ENCODE results near the gene FAXC. TPM values are rescaled to one million over a fixed set of nuclear protein-coding genes. Genes with fewer than 3 reads are reported as not detected.

The FAXC gene
- total and polyA plus RNA-seq, 2 of the 13 experiments (the other 11 are each of a cell fraction or from before 2014, with no cell fraction given) = 0.11 to 0.63 TPM

- no peak for TF ChIP-seq ZNF276 (CRISPR knock-in tag; IDR thresholded peaks at IDR 0.05; ENCODE audit: low read depth)
- TF ChIP-seq ZNF275 (CRISPR knock-in tag; IDR thresholded peaks at IDR 0.05; ENCODE audit: borderline replicate concordance) = no peak
- TF ChIP-seq KDM3A (CRISPR knock-in tag; IDR thresholded peaks at IDR 0.05; ENCODE audit: low read depth) = no peak
- TF ChIP-seq DNMT3B (CRISPR knock-in tag; conservative IDR thresholded peaks at IDR 0.05) = no peak
- TF ChIP-seq RORA (CRISPR knock-in tag; IDR thresholded peaks at IDR 0.05) = no peak
- no peak for TF ChIP-seq BCL3 (CRISPR knock-in tag; IDR thresholded peaks at IDR 0.05)
These were observed 5.5 kb upstream of the FAXC start (continued) for GRCh38 chr6:99354983-99355382.

- Histone ChIP-seq H3K9ac (ENCODE audit: insufficient read depth, low read depth, low read length) (no peak overlapping the region), H3K4me3 (replicated peaks in 1 of 3; ENCODE audit: insufficient read depth in 1 of 3, low read depth in 2 of 3, low read length in 3 of 3) (no peak overlapping the region), H3K27ac (ENCODE audit: extremely low read length, insufficient read depth, low read length) (no peak overlapping the region), H3K27me3 (ENCODE audit: control insufficient read depth in 1 of 2, insufficient read depth in 2 of 2, low read length in 2 of 2) (peaks cover 0 to 31% of the 10 kb centered on the region in 2 experiments; a peak in 4 of 5 replicates), H3K4me1 (ENCODE audit: insufficient read depth, low read length) (peaks cover 14% of the 10 kb centered on the region), H3K4me2 (ENCODE audit: low read depth, low read length) (no peak overlapping the region), H2AFZ (ENCODE audit: low read length) (no peak overlapping the region), H4K20me1 (ENCODE audit: insufficient read depth, low read length) (no peaks in the 10 kb centered on the region), H3K36me3 (replicated peaks in 1 of 2; ENCODE audit: control insufficient read depth in 1 of 2, insufficient read depth in 2 of 2, low read length in 2 of 2) (no peaks in the 10 kb centered on the region), H3K9me3 (ENCODE audit: low read length) (no peaks in the 10 kb centered on the region), H3K79me2 (ENCODE audit: insufficient read depth, low read length) (no peaks in the 10 kb centered on the region)
- TF ChIP-seq ZSCAN25 (CRISPR knock-in tag; IDR thresholded peaks at IDR 0.05) = 0 out of 2 replicates have a peak, but pooled peaks have one; percentile 29
- TF ChIP-seq MTF2 (CRISPR knock-in tag; IDR thresholded peaks at IDR 0.05; ENCODE audit: borderline replicate concordance) = no peak
- no peak for TF ChIP-seq KMT2B (CRISPR knock-in tag; IDR thresholded peaks at IDR 0.05)
- peak; percentile 95 for TF ChIP-seq MIER2 (CRISPR knock-in tag; IDR thresholded peaks at IDR 0.05)
- TF ChIP-seq ZNF510 (CRISPR knock-in tag; IDR thresholded peaks at IDR 0.05; ENCODE audit: low read depth) = no peak
- TF ChIP-seq, protein P1, sequence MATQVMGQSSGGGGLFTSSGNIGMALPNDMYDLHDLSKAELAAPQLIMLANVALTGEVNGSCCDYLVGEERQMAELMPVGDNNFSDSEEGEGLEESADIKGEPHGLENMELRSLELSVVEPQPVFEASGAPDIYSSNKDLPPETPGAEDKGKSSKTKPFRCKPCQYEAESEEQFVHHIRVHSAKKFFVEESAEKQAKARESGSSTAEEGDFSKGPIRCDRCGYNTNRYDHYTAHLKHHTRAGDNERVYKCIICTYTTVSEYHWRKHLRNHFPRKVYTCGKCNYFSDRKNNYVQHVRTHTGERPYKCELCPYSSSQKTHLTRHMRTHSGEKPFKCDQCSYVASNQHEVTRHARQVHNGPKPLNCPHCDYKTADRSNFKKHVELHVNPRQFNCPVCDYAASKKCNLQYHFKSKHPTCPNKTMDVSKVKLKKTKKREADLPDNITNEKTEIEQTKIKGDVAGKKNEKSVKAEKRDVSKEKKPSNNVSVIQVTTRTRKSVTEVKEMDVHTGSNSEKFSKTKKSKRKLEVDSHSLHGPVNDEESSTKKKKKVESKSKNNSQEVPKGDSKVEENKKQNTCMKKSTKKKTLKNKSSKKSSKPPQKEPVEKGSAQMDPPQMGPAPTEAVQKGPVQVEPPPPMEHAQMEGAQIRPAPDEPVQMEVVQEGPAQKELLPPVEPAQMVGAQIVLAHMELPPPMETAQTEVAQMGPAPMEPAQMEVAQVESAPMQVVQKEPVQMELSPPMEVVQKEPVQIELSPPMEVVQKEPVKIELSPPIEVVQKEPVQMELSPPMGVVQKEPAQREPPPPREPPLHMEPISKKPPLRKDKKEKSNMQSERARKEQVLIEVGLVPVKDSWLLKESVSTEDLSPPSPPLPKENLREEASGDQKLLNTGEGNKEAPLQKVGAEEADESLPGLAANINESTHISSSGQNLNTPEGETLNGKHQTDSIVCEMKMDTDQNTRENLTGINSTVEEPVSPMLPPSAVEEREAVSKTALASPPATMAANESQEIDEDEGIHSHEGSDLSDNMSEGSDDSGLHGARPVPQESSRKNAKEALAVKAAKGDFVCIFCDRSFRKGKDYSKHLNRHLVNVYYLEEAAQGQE (IDR thresholded peaks at IDR 0.05; ENCODE audit: borderline replicate concordance in 1 of 2, low read depth in 1 of 2, low read length in 2 of 2) = peak; percentile 63 to 95
- TF ChIP-seq ZNF441 (CRISPR knock-in tag; IDR thresholded peaks at IDR 0.05; ENCODE audit: borderline replicate concordance) = peak; percentile 36; the same call in 1 of the 2 replicates
- TF ChIP-seq EHMT2 (IDR thresholded peaks at IDR 0.05; ENCODE audit: borderline replicate concordance, low read depth, low read length) = peak; percentile 71; the same call in 1 of the 2 replicates
- DNase-seq (ENCODE audit: low spot score) = no peak
- ATAC-seq = no peak
- no TSS peak for BruUV-seq (replicated peaks)
- ChIA-PET POLR2A (no interaction called here), CTCF (ENCODE audit: low intra/inter-chr PET ratio, low total read pairs) (no interaction called here)
- no peak for FAIRE-seq
- WGBS (ENCODE audit: low lambda C conversion rate) = 16% methylated on average over 9 of the region's 9 CpGs
- intact Hi-C loops (cut with micrococcal nuclease; ENCODE audit: unreplicated experiment) (no loop called here), in situ Hi-C loops (cut with HindIII; ENCODE audit: extremely low pct_ligation_motif_present, low pct_unique_long_range_greater_than_20kb) (no loop called here)
These were observed 3.7 kb upstream of the FAXC start for GRCh38 chr6:99353126-99353525.
